ENCODE results near the gene LPP.

DNA sequence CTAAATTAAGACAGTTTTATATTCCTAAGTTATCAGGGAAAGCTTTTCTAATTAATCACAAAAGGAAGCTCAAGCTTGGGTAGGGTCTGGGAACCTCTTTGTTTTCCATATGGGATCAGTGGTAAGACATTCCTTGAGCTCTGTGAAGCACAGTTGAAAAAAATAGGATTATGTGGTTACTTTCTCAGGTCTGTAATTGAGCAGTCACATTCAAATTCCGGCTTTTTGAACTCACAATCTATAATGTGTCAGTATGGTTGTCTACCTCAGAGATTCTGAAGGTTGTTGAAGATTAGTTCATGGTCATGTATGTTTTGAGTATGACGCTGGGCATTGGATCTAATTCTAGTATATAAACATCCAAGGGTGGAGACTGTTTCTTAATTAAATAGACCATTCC is 364.5 kb downstream of the LPP start:
- no peak for TF ChIP-seq POLR2A (IDR thresholded peaks at IDR 0.05; ENCODE audit: low read length)
- TF ChIP-seq HMGXB4 (CRISPR knock-in tag; IDR thresholded peaks at IDR 0.05; ENCODE audit: borderline replicate concordance) = no peak
- TF ChIP-seq SMC3 (IDR thresholded peaks at IDR 0.05) = no peak
- TF ChIP-seq CEBPB (IDR thresholded peaks at IDR 0.05) = no peak
- no peak for TF ChIP-seq CTCF (IDR thresholded peaks at IDR 0.05)
- TF ChIP-seq MAX (IDR thresholded peaks at IDR 0.05) = no peak
- no peak for TF ChIP-seq POLR2AphosphoS2 (conservative IDR thresholded peaks at IDR 0.05; ENCODE audit: low read length)
- TF ChIP-seq, protein P1, sequence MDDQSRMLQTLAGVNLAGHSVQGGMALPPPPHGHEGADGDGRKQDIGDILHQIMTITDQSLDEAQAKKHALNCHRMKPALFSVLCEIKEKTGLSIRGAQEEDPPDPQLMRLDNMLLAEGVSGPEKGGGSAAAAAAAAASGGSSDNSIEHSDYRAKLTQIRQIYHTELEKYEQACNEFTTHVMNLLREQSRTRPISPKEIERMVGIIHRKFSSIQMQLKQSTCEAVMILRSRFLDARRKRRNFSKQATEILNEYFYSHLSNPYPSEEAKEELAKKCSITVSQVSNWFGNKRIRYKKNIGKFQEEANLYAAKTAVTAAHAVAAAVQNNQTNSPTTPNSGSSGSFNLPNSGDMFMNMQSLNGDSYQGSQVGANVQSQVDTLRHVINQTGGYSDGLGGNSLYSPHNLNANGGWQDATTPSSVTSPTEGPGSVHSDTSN (IDR thresholded peaks at IDR 0.05) = no peak
- no peak for TF ChIP-seq EHMT2 (IDR thresholded peaks at IDR 0.05; ENCODE audit: low read depth)
- TF ChIP-seq MYC (IDR thresholded peaks at IDR 0.05; ENCODE audit: borderline replicate concordance, low read length) = no peak
- TF ChIP-seq, protein P2, sequence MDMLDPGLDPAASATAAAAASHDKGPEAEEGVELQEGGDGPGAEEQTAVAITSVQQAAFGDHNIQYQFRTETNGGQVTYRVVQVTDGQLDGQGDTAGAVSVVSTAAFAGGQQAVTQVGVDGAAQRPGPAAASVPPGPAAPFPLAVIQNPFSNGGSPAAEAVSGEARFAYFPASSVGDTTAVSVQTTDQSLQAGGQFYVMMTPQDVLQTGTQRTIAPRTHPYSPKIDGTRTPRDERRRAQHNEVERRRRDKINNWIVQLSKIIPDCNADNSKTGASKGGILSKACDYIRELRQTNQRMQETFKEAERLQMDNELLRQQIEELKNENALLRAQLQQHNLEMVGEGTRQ (IDR thresholded peaks at IDR 0.05) = no peak
- TF ChIP-seq NPAS2 (CRISPR knock-in tag; IDR thresholded peaks at IDR 0.05; ENCODE audit: borderline replicate concordance) = no peak
